ENCODE measurements around the gene DOLK. TPM values are rescaled to one million over a fixed set of nuclear protein-coding genes. Genes with fewer than 3 reads are reported as not detected.

Gene DOLK
- total RNA-seq, 1 experiment from 2014 or later, result 12.0 TPM

DNA sequence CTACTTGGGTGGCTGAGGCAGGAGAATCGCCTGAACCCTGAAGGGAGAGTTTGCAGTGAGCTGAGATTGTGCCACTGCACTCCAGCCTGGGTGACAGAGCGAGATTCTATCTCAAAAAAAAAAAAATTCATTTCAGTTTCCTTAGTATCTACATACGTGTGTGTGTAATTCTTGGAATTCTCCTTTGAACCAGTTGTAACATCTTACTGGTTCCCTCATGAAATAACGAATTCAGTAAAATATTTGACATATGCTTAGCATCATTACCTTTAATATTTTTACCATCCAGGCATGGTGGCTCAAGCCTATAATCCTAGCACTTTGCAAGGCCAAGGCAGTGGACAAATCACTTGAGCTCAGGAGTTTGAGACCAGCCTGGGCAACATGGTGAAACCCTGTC, 17.8 kb downstream of the DOLK start (continued):
- TF ChIP-seq, protein P1, sequence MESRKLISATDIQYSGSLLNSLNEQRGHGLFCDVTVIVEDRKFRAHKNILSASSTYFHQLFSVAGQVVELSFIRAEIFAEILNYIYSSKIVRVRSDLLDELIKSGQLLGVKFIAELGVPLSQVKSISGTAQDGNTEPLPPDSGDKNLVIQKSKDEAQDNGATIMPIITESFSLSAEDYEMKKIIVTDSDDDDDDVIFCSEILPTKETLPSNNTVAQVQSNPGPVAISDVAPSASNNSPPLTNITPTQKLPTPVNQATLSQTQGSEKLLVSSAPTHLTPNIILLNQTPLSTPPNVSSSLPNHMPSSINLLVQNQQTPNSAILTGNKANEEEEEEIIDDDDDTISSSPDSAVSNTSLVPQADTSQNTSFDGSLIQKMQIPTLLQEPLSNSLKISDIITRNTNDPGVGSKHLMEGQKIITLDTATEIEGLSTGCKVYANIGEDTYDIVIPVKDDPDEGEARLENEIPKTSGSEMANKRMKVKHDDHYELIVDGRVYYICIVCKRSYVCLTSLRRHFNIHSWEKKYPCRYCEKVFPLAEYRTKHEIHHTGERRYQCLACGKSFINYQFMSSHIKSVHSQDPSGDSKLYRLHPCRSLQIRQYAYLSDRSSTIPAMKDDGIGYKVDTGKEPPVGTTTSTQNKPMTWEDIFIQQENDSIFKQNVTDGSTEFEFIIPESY (IDR thresholded peaks at IDR 0.05; ENCODE audit: extremely low read depth, insufficient replicate concordance, low read length), result no peak
- TF ChIP-seq POLR2A (IDR thresholded peaks at IDR 0.05; ENCODE audit: borderline replicate concordance, extremely low read depth, insufficient read depth, insufficient read length) (no peak), JUND (IDR thresholded peaks at IDR 0.05) (no peak), SP1 (IDR thresholded peaks at IDR 0.05; ENCODE audit: low read depth) (no peak), EGR1 (IDR thresholded peaks at IDR 0.05; ENCODE audit: low read depth) (no peak)

DNA sequence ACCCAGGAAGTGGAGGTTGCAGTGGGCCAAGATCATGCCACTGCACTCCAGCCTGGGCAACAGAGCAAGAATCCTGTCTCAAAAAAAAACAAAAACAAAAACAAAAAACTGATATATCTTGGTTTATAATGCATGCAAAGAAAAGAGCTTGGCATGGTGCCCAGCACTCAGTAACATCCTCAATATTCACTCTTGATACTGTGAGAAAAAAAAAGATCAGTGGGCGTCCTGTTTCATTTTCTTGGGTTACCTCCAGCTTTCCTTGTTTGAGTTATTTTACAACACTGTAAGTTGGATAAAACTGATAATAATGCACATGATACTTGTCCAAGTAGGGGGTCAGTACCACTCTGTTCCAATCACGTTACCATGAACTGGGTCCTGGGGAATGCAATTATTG, 18.8 kb downstream of the DOLK start:
- Histone ChIP-seq H3K4me3 (replicated peaks in 1 of 2; ENCODE audit: low read depth in 1 of 2, low read length in 2 of 2) (no peak overlapping the region), H3K9me2 (ENCODE audit: insufficient read depth) (no peaks in the 10 kb centered on the region), H3K27me3 (ENCODE audit: insufficient read depth, low read length) (no peaks in the 10 kb centered on the region), H3K36me3 (ENCODE audit: control insufficient read depth in 1 of 2, insufficient read depth in 2 of 2, low read length in 2 of 2) (no peaks in the 10 kb centered on the region), H3K4me2 (ENCODE audit: low read length) (no peak overlapping the region), H3K9me3 (ENCODE audit: control insufficient read depth in 1 of 2, insufficient read depth in 1 of 2, low read depth in 1 of 2, low read length in 2 of 2) (no peaks in the 10 kb centered on the region), H3K4me1 (ENCODE audit: control insufficient read depth in 1 of 2, insufficient read depth in 2 of 2, low read length in 2 of 2) (peaks cover 4 to 10% of the 10 kb centered on the region in 2 experiments; a peak in 3 of 4 replicates), H3K27ac (ENCODE audit: low read depth, low read length) (no peak overlapping the region), H3K79me2 (ENCODE audit: insufficient read depth, low read length) (no peaks in the 10 kb centered on the region), H2AFZ (ENCODE audit: low read depth, low read length, poor library complexity, severe bottlenecking) (no peak overlapping the region), H4K20me1 (ENCODE audit: insufficient read depth) (no peaks in the 10 kb centered on the region), H3K9ac (ENCODE audit: low read length) (no peak overlapping the region)
- intact Hi-C loops (cut with micrococcal nuclease), result loop anchor here (1.0 to 5.0 kb wide), 4 partner anchors 65 to 281 kb away; no protein-coding TSS in a partner anchor
- CTCF ChIA-PET, result interaction anchor here (0.8 to 3.5 kb wide), 14 partner anchors 9 to 293 kb away, joined by 3 to 20 read pairs (median 4); partner anchors contain the start of genes ENDOG, SPOUT1 and ZDHHC12
- RAD21 ChIA-PET (ENCODE audit: low non-redundant PET in 1 of 2, low total read pairs in 2 of 2, uncharacterized antibody in 2 of 2, unreplicated experiment in 2 of 2), result interaction anchor here in 1 of 2 experiments (1.9 kb wide), 1 partner anchor 110 kb away, joined by 4 read pairs; the partner anchor contains the start of gene ENDOG
- POLR2A ChIA-PET, result interaction anchor here (0.9 kb wide), 1 partner anchor 20 kb away, joined by 3 read pairs; no protein-coding TSS in a partner anchor
- no peak for ATAC-seq
- DNase-seq (ENCODE audit: low read depth, low spot score), result no peak
- TF ChIP-seq, protein P2, sequence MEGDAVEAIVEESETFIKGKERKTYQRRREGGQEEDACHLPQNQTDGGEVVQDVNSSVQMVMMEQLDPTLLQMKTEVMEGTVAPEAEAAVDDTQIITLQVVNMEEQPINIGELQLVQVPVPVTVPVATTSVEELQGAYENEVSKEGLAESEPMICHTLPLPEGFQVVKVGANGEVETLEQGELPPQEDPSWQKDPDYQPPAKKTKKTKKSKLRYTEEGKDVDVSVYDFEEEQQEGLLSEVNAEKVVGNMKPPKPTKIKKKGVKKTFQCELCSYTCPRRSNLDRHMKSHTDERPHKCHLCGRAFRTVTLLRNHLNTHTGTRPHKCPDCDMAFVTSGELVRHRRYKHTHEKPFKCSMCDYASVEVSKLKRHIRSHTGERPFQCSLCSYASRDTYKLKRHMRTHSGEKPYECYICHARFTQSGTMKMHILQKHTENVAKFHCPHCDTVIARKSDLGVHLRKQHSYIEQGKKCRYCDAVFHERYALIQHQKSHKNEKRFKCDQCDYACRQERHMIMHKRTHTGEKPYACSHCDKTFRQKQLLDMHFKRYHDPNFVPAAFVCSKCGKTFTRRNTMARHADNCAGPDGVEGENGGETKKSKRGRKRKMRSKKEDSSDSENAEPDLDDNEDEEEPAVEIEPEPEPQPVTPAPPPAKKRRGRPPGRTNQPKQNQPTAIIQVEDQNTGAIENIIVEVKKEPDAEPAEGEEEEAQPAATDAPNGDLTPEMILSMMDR (IDR thresholded peaks at IDR 0.05 in 2 of 3, conservative IDR thresholded peaks at IDR 0.05 in 1 of 3; ENCODE audit: borderline replicate concordance in 1 of 3, insufficient read depth in 1 of 3, low read depth in 2 of 3, low read length in 2 of 3), result no peak
- TF ChIP-seq EZH2phosphoT487 (IDR thresholded peaks at IDR 0.05; ENCODE audit: borderline replicate concordance) (no peak), ZFX (IDR thresholded peaks at IDR 0.05) (no peak), POLR2AphosphoS5 (IDR thresholded peaks at IDR 0.05; ENCODE audit: low read depth, low read length) (no peak)
- BruUV-seq (replicated peaks), result no TSS peak
